GM21723 (cell line): Measurements from ENCODE around the gene IKZF3.

ENCODE experiments used
- ATAC-seq: cut with Tn5 transposase; IDR thresholded peaks from one replicate; pipeline ENCODE4 v1.9.1; 2021; ENCODE audit warnings: mild to moderate bottlenecking, moderate library complexity; ENCODE audit not compliant: unreplicated experiment

Gene IKZF3

GRCh38 chr17:39818358-39819000 lies 45.6 kb downstream of the IKZF3 start:
- no peak for ATAC-seq

DNA sequence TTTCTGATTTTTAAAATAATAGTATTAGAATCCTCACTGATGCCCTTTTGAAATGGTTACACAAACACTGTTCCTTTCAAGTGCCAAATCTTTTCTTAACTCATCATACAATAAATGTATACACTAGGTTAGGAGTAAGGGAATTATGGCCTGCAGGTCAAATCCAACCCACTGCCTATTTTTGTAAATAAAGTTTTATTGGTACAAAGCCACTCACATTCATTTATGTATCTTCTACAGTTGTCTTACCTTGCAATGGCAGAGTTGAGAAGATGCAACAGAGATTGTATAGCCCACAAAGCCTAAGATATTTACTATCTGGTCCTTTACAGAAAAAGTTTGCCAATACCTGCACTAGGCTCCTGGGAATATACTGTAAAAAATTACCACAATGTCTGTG lies 47.8 kb downstream of the IKZF3 start:
- no peak for ATAC-seq

DNA sequence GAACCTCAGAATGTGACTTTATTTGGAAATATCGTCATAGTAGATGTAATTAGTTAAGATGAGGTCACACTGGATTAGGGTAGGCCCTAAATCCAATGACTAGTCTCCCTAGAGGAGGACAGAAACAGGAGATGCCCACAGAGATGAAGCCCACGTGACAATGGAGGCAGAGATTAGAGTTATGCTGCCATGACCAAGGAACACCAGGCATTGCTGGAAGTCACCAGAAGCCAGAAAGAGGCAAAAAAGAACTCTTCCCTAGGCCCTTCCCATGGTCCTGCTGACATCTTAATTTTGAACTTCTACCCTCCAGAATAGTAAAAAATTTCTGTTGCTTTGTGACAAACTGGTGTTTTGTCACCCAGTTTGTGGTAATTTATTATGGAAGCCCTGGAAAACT lies 49.6 kb downstream of the IKZF3 start:
- no peak for ATAC-seq

GRCh38 chr17:39813631-39814030 lies 50.5 kb downstream of the IKZF3 start:
- ATAC-seq, result no peak

DNA sequence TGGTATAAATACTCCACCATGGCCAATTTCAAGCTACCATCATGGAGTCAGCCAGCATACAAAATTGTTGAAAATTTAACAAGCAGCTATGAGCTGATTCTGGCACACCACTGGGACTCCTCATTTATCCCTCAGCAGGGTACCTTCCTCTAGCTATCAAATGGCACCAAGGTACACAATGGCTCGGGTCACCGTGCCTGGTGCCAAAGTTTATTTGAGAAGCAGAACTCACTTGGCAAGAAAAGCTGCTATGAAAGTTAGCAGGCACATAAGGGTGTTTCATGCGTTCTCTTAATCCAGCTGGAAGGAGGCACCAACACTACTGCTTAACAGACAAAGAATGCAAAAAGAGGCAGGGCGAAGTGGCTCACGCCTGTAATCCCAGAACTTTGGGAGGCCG lies 51.6 kb downstream of the IKZF3 start:
- no peak for ATAC-seq

DNA sequence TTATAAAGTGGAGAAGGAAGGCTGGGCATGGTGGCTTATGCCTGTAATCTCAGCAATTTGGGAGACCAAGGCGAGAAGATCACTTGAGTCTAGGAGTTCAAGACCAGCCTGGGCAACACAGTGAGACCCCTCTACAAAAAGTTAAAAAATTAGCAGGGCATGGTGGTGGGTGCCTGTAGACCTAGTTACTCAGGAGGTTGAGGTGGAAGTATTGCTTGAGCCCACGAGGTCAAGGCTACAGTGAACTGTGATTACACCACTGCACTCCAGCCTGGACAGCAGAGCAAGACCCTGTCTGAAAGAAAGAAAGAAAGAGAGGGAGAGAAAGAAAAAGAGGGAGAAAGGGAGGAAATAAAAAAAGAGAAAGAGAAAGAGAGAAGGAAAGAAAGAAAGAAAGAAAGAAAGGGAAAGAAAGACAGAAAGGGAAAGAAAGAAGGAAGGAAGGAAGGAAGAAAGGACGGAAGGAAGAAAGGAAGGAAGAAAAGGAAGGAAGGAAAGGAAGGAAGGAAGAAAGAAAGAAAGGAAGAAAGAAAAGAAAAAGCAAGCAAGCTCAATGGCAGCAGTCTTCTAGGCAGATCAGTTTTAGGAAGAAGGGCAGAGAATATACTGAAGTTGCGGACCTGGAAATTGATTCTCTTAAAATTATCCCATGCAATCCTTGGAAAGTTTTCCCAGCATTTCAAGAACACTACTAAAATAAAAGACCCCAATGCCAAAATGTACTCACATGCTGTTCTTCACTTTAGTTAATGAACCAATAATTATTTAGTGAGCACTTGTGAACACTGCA lies 53.0 kb downstream of the IKZF3 start:
- ATAC-seq, result no peak

DNA sequence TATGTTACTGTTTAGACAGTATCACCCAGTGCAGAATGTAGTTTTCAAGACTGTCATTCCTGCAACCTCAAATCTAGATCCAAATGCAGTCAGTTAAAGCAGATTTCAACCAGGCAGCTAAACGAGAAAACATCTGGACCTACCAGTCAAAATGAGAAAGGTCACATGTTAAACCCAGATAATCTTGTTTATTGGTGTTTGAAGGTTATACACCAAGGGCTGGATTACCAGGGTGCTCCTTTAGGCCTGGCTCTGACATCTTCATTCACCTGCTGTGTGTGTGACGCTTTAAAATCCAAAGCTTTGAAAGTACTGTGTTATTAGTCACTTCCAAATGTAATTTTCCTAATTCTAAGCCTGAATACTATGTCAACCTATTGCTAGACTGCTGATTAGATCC lies 54.9 kb downstream of the IKZF3 start:
- ATAC-seq, result no peak

- no peak for ATAC-seq
These were observed 55.6 kb downstream of the IKZF3 start for GRCh38 chr17:39808409-39808997.

GRCh38 chr17:39804839-39805238 lies 59.3 kb downstream of the IKZF3 start:
- ATAC-seq, result no peak

- ATAC-seq, result no peak
These were observed 63.1 kb downstream of the IKZF3 start for GRCh38 chr17:39801055-39801454.

- ATAC-seq, result peak; percentile 73
These were observed 63.6 kb downstream of the IKZF3 start for GRCh38 chr17:39800540-39800939.

- ATAC-seq, result no peak
These were observed 64.7 kb downstream of the IKZF3 start for GRCh38 chr17:39799395-39799794.

DNA sequence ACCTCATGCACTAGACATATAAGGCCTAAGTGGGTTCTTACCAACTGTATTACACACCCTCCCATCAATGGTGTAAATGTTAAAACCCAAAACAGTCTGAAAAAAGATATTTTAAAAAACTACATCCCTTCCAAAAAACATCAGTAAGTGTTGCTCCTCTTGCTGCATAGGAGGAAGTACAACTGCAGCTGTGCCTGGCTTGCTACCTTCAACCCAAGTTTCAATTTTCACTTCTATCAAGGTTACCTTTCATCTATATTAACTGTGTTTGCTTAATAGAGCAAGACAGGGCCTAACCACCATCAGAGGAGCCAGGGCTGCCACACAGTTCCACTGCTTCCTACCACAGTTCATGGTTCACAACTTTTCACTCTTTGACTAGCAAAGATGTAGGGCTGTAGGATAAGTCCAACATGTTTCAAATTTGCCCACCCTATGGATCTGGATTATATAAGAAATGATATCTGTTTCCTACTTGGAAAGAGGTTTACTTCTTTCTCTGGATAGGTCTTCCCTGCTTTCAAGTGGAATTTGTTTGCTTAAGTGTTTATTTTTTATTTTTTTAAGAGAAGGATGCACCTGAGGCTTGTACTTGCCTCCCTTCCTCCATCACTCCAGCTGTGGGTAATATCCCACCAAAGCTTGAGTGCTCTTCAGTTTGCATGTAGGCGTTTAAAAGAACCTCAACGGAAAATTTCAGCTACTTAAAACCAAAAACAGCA lies 69.7 kb downstream of the IKZF3 start:
- peak; percentile 83 for ATAC-seq

GRCh38 chr17:39793301-39793872 lies 70.7 kb downstream of the IKZF3 start:
- no peak for ATAC-seq

DNA sequence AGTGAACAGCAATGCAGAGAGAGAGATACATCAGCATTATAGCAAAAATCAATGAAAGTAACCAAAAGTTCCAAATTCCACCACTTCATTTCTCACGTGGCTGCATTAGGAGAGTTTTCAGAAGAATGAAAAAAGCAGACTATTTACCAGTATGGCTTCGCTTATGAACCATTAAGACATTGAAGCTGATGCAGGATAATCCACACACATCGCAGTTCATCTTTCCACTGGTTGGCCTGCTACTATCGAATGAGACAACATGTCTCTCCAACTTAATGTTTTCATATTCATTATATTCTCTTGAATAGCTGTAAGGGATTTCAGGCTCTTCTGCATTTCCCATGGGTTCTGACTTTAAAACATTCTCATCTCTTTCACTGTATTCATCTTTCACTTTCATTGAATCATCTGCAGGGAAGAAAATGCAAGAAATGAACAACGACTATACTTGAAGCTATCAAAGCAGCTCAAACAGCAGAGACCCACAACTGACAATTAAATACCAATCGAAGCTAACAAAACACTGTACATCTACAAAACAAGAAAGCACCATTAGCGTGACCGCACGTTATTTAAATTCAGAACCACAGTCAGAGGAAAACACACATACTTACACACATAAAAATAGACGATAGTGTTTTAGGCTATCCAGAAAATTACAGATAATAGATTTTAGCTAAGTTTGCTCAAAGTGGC lies 71.4 kb downstream of the IKZF3 start:
- ATAC-seq, result no peak

GRCh38 chr17:39791111-39791992 lies 72.8 kb downstream of the IKZF3 start:
- no peak for ATAC-seq

DNA sequence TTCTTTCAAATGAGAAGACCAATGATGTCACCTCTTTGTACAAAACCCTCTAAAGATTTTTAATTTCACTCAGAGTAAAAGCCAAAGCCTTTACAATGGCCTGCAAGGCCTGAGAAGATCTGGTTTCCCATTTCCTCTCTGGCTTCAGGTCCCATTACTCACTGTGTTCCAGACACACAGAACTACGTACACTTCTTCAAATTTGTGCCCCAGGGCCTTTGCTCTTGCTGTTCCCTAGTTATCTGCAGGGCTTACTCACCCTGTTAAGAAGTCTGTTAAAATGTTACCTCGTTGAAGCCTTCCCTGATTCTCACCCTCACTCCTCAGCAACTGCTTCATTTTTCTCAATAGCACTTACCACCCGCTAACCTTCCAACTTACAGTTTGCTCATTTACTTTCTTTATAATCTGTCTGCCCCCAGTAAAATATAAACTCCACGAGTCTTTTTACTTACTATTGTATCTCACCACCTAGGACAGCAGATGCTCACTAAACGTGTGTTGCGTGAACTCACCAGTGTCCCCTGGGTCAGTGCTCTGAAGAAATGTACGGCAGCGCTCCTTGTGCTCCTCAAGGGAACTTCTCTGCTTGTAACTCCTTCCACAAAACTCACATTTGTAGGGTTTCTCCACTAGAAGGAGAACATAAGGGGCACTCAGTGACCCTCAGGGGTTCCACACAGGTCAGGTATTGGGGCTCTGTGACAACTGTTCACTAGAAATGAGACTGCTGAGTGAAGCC lies 76.2 kb downstream of the IKZF3 start:
- ATAC-seq, result no peak

DNA sequence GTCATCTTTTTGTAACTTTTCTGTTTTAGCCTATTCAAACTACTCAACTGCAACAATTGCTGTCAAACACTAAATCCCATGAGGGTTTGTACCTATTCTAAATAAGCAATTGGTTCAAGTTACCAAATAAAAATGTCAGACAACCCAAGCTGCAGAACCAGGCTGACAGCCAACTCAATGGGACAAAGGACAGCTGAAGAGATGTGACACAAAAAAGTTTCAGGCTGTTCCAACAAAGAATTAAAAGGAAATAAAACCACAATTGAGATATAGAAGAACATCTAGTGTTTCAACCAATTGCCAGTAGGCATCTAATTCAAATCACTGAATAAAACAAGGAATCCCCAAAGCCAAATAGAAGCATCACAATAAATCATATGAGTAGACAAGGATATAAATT lies 77.1 kb downstream of the IKZF3 start:
- ATAC-seq, result no peak

DNA sequence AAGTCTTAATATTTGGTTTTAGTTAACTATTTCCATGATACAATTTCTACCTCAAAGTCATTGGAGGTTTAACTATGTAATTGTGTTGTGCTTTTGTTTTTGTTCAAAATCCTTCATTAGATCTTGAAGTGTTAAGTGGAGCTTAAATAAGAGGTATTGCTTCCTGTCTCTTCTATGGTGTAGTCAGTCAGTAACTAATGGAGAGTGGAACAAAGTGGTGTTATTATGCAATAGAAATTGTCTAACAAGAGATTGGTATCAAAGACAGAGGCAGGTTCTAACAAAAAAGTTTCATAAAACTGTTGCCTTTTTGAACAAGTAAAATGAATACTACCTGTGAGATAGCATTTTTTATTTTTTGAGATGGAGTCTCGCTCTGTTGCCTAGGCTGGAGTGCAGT lies 81.1 kb downstream of the IKZF3 start:
- ATAC-seq, result no peak
